ENCODE measurements around the gene ADPRM. TPM values are rescaled to one million over a fixed set of nuclear protein-coding genes. Genes with fewer than 3 reads are reported as not detected.

ADPRM gene
- total RNA-seq, 2 experiments from 2014 or later, result 34.2 to 35.0 TPM

DNA sequence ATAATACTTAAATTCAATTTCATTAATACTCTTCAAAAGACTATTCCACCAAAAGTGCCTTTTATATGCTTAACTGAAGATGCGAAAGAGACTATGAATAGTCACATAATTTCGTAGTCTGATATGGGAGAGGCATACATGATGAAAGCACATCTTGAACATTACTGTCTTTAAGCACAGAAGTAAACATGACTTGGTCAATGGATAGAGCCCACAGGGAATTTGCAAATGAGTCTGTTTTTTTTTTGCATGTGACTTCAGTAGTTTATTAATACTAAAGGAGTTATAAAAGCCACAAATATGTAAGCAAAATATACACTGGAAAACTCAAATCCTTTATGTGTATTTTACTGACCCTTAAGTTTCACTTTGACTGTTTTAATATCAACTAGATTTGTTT, 15.9 kb downstream of the ADPRM start:
- TF ChIP-seq, protein P1, sequence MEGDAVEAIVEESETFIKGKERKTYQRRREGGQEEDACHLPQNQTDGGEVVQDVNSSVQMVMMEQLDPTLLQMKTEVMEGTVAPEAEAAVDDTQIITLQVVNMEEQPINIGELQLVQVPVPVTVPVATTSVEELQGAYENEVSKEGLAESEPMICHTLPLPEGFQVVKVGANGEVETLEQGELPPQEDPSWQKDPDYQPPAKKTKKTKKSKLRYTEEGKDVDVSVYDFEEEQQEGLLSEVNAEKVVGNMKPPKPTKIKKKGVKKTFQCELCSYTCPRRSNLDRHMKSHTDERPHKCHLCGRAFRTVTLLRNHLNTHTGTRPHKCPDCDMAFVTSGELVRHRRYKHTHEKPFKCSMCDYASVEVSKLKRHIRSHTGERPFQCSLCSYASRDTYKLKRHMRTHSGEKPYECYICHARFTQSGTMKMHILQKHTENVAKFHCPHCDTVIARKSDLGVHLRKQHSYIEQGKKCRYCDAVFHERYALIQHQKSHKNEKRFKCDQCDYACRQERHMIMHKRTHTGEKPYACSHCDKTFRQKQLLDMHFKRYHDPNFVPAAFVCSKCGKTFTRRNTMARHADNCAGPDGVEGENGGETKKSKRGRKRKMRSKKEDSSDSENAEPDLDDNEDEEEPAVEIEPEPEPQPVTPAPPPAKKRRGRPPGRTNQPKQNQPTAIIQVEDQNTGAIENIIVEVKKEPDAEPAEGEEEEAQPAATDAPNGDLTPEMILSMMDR (IDR thresholded peaks at IDR 0.05), result no peak
- no peak for ATAC-seq (ENCODE audit: poor library complexity)
- peaks cover 73% of the 10 kb centered on the region for H3K36me3 Mint-ChIP-seq (ENCODE audit: low read depth)

DNA sequence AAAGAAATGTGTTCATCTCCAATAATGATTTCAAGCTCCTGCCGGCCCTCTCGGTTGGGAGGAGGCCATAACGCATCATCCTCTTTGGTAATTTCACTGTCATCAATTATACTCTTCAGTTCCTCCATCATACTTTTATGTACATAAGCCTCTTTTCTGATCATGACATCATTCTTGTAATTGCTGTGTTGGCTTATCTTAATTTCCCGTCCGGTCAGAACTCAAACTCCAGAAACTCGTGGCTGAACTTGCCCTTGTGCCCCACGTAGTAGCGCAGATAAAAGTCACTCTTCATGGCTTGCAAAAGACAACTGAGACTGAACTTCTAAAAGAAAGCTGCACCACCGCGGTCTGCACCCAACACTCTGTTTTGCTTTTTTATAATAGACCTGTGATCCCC, 18.8 kb downstream of the ADPRM start:
- no peaks in the 10 kb centered on the region for H3K27me3 Mint-ChIP-seq
- no peaks in the 10 kb centered on the region for H3K27me3 ChIP-seq (ENCODE audit: control insufficient read depth in 1 of 2, insufficient read depth in 2 of 2, low read length in 2 of 2)
- H3K4me1 ChIP-seq (ENCODE audit: insufficient read depth, low read length), result no peaks in the 10 kb centered on the region
- no peaks in the 10 kb centered on the region for H3K4me1 Mint-ChIP-seq (ENCODE audit: low read depth)
- no peak for DNase-seq
- H3K27ac Mint-ChIP-seq, result peak overlapping the region; percentile 43
- no peak overlapping the region for H3K4me3 ChIP-seq (ENCODE audit: low read length)
- H3K36me3 Mint-ChIP-seq (ENCODE audit: low read depth), result peaks cover 51% of the 10 kb centered on the region
- no peak overlapping the region for H3K4me3 Mint-ChIP-seq
- intact Hi-C loops (cut with DNase I, micrococcal nuclease), result no loop called here
- ATAC-seq (ENCODE audit: poor library complexity), result no peak
- ChIA-PET CTCF (no interaction called here), POLR2A (no interaction called here)
- peaks cover 16% of the 10 kb centered on the region for H3K36me3 ChIP-seq (ENCODE audit: insufficient read depth, low read length)
- TF ChIP-seq, protein P1 (IDR thresholded peaks at IDR 0.05), result no peak
- H3K27ac ChIP-seq (ENCODE audit: low read depth in 1 of 2, low read length in 2 of 2), result no peak overlapping the region
- no peaks in the 10 kb centered on the region for H3K9me3 Mint-ChIP-seq
- H3K9me3 ChIP-seq (ENCODE audit: control insufficient read depth in 1 of 2, insufficient read depth in 1 of 2, low read length in 2 of 2), result no peaks in the 10 kb centered on the region

More for the DNA sequence above, 15.9 kb downstream of the ADPRM start:
- Histone ChIP-seq H3K4me3 (ENCODE audit: low read length) (no peak overlapping the region), H3K9me3 (ENCODE audit: control insufficient read depth in 1 of 2, insufficient read depth in 1 of 2, low read length in 2 of 2) (no peaks in the 10 kb centered on the region), H3K4me1 (ENCODE audit: insufficient read depth, low read length) (no peaks in the 10 kb centered on the region), H3K36me3 (ENCODE audit: insufficient read depth, low read length) (peaks cover 44% of the 10 kb centered on the region), H3K27me3 (ENCODE audit: control insufficient read depth in 1 of 2, insufficient read depth in 2 of 2, low read length in 2 of 2) (no peaks in the 10 kb centered on the region), H3K27ac (ENCODE audit: low read depth in 1 of 2, low read length in 2 of 2) (no peak overlapping the region)
- no peaks in the 10 kb centered on the region for H3K27me3 Mint-ChIP-seq
- H3K4me3 Mint-ChIP-seq, result no peak overlapping the region
- POLR2A ChIA-PET, result no interaction called here
- H3K9me3 Mint-ChIP-seq, result no peaks in the 10 kb centered on the region
- intact Hi-C loops (cut with DNase I, micrococcal nuclease), result no loop called here
- H3K4me1 Mint-ChIP-seq (ENCODE audit: low read depth), result peaks cover 11% of the 10 kb centered on the region
- DNase-seq, result no peak
- no peak overlapping the region for H3K27ac Mint-ChIP-seq
- CTCF ChIA-PET, result no interaction called here

DNA sequence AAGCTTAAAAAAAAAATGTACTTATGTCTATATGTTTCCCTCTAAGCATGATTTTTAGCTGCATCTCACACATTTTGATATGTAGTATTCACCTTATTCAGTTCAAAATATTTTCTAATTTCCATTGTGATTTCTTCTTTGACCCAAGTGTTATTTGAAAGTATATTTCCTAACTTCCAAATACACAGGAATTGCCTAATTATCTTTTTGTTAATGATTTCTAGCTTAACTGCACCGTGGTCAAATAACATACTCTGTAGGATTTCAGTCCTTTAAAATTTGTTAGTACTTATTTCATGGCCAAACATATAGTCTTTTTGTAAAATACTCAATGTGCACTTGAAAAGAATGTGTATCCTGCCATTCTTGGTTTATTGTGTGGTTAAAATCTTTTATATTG, 21.2 kb downstream of the ADPRM start:
- Histone ChIP-seq H3K9me3 (ENCODE audit: control insufficient read depth in 1 of 2, insufficient read depth in 1 of 2, low read length in 2 of 2) (no peaks in the 10 kb centered on the region), H3K36me3 (ENCODE audit: insufficient read depth, low read length) (no peaks in the 10 kb centered on the region), H3K27ac (ENCODE audit: low read depth in 1 of 2, low read length in 2 of 2) (no peak overlapping the region), H3K27me3 (ENCODE audit: control insufficient read depth in 1 of 2, insufficient read depth in 2 of 2, low read length in 2 of 2) (no peaks in the 10 kb centered on the region), H3K4me1 (ENCODE audit: insufficient read depth, low read length) (no peaks in the 10 kb centered on the region), H3K4me3 (ENCODE audit: low read length) (no peak overlapping the region)
- DNase-seq (no peak), ATAC-seq (ENCODE audit: poor library complexity) (no peak)
- no peaks in the 10 kb centered on the region for H3K4me1 Mint-ChIP-seq (ENCODE audit: low read depth)
- H3K27me3 Mint-ChIP-seq, result no peaks in the 10 kb centered on the region
- POLR2A ChIA-PET, result interaction anchor here (1.6 kb wide), 1 partner anchor 18 kb away, joined by 5 read pairs; no protein-coding TSS in a partner anchor
- TF ChIP-seq, protein P1 (IDR thresholded peaks at IDR 0.05), result no peak
- no peaks in the 10 kb centered on the region for H3K9me3 Mint-ChIP-seq
- intact Hi-C loops (cut with DNase I, micrococcal nuclease), result no loop called here
- peak overlapping the region; percentile 63 for H3K27ac Mint-ChIP-seq
- peaks cover 33% of the 10 kb centered on the region for H3K36me3 Mint-ChIP-seq (ENCODE audit: low read depth)
- no peak overlapping the region for H3K4me3 Mint-ChIP-seq
- CTCF ChIA-PET, result no interaction called here

Data from CD4-positive, alpha-beta T cell (primary cell).